Loucy (cell line): ENCODE data around the gene SYNDIG1.

Source experiments
- EZH2phosphoT487 ChIP-seq: fragments of 200-600 bp; IDR thresholded peaks from 2 replicates; pipeline ENCODE4 v1.6.1; 2018; ENCODE audit warnings: antibody characterized with exemption, mild to moderate bottlenecking, moderate library complexity, borderline replicate concordance
- TF ChIP-seq, protein P1 (sequence below): fragments of 200-600 bp; sonication (generic); conservative IDR thresholded peaks from 2 replicates; pipeline ENCODE4 v1.5.1; 2014; ENCODE audit warnings: mild to moderate bottlenecking, antibody characterized with exemption, low read length

DNA sequence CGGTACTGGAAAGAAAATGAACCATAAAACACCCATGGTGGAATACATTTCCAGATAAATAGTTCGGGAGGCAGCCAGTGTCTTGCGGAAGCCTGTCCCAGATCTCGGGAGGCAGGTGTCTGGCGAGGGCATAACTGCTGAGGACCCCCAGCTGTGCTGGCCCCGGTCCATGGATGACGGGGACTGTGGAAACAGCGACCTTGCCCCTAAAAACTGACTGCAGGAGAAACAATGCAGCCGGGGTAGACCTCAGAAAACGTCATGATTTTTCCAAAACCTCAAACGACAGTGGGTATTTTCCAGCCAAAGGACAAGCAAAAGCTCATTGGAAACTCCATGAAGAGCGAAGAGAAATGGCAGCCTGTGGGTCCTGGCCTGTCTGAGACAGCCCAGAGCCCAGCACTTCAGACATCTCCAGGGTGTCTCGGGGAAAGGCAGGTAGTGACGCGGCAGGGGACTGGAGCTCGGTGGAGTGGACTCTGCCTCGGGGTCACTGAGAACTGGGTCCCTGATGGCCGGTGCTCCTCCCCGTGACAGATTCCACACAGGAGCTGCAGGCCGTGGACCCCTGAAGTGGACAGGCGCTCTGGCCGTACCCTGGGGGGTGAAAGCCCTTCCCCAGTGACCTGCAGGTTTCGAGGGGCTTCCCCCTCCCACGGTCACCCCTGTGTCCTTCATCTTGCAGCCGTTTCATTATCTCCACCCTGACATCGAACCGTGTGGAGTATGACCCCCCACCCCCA lies 188.6 kb downstream of the SYNDIG1 start:
- TF ChIP-seq, protein P1, sequence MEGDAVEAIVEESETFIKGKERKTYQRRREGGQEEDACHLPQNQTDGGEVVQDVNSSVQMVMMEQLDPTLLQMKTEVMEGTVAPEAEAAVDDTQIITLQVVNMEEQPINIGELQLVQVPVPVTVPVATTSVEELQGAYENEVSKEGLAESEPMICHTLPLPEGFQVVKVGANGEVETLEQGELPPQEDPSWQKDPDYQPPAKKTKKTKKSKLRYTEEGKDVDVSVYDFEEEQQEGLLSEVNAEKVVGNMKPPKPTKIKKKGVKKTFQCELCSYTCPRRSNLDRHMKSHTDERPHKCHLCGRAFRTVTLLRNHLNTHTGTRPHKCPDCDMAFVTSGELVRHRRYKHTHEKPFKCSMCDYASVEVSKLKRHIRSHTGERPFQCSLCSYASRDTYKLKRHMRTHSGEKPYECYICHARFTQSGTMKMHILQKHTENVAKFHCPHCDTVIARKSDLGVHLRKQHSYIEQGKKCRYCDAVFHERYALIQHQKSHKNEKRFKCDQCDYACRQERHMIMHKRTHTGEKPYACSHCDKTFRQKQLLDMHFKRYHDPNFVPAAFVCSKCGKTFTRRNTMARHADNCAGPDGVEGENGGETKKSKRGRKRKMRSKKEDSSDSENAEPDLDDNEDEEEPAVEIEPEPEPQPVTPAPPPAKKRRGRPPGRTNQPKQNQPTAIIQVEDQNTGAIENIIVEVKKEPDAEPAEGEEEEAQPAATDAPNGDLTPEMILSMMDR: no peak
- no peak for TF ChIP-seq EZH2phosphoT487
